TTC549 (cell line): Measurements from ENCODE around the gene GPSM3.
"Not testable (repeated sequence)": the region's sequence is repeated elsewhere in the genome, so short reads cannot be mapped to it uniquely, and the experiment has no call there.

Experiments
- FAIRE-seq: peaks from 2 replicates; lab custom pipeline; 2012; peaks lifted over from hg19 to GRCh38; lab: Jason Lieb, UNC

The GPSM3 gene

DNA sequence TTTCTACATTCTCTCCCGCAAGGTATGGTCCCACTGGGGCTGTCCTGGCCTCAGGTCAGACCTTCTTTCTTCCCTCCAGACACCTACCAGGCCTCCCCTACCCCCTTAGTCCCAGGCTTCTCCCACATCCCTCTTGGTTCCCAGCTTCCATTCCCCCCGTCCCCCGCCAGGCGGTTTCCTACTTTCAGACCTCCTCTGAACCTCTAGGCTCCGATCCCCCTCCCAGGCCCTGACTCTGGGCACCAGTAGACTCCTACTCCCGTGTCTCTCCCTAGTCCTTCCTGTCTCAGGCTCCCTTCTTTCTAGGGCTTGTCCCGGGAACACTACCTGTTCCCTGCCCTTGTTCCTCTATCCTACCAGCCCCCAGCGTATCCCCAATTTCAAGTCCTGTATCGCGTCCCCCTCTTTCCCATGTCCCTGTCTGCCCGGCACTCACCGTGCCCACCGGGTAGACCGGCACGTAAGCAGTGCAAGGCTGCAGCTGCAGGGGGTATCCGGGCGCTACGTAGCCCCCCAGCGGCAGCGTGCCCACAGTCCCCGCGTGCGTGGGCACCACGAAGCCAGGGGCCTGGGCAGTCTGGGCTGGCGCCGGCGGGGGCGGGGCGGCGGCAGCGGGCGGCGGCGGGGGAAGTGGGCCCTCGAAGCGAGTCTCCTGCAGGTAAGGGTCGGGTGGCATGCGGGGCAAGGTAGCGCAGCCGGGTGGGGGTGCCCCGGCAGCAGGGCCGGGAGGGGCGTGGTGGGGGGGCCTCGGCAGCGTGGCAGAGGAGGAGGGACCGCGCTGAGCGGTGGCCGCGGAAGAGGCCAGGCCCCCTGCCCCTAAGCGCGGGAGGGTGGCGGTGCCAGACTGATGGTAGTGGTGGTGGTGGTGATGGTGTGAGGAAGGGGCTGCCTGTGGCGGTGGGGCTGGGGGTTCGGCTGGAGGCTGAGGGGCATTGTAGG lies 42.2 kb downstream of the GPSM3 start:
- no peak for FAIRE-seq

DNA sequence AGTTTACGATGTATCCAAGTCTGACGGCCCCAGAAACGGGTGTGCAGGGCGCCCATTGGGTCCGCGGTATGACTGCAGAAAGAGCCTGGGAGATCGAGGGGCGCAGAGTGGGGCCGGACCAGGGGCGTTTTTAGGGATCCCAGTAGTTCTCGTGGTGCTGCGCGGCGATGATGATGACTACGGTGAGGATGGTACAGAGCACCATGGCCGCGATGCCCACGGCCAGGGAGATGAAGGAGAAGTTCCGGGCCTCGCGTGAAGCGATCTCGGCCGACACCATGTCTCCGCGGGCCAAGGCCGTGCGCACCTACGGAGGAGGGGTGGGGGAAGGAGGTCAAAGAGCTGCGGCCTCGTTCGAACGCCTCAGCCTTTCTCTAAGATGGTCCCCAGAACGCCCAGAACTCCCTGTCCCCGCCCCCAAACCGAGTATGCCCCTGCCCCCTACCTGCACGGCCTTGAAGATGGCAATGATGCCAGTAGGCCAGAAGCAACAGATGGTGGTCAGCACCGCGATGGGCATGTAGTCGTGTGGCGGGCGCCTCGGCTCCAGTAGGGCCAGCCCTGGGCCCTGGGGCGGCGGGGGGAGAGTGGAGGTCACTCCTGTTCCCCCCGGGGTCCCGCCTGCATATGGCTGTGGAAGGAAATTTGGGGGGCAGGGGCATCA lies 43.2 kb downstream of the GPSM3 start:
- no peak for FAIRE-seq

DNA sequence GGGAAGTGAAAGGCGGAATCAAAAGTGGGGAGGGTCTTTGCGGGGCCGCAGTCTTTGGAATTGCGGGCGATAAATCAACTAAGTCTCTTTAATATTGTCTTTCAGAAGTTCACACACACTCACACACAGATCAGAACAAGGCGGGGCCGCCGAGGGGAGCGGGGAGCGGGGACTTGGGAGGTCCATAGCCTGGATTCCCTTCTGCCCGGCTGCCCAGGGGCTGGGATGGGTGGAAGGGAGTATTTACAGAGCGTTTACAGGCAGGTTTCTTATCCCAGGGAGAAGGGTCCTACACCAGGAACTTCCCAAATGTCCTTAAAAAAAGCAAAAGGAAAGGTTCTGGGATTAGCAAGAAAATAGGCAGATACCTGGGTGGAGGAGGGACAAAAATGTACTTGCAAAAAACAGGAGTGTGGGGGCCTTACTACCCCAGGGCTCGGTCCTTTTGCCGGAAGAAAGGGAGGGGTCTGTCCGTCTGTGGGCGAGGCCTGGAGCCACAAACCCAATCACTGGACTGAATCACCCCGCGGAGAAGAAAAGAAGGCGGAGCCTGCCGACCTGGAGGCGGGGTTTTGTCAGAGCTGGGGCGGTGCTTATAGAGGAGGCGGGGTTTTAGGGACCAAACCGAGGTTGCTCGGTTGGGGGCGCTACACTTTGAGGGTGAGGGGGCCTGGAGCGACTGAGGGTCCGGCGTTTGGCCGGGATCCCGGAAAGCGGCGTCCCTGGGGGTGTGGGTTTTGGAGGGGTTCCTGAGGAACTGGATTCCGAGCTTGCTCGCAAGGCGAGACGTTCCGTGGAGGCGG lies 44.0 kb downstream of the GPSM3 start:
- FAIRE-seq, result no peak

DNA sequence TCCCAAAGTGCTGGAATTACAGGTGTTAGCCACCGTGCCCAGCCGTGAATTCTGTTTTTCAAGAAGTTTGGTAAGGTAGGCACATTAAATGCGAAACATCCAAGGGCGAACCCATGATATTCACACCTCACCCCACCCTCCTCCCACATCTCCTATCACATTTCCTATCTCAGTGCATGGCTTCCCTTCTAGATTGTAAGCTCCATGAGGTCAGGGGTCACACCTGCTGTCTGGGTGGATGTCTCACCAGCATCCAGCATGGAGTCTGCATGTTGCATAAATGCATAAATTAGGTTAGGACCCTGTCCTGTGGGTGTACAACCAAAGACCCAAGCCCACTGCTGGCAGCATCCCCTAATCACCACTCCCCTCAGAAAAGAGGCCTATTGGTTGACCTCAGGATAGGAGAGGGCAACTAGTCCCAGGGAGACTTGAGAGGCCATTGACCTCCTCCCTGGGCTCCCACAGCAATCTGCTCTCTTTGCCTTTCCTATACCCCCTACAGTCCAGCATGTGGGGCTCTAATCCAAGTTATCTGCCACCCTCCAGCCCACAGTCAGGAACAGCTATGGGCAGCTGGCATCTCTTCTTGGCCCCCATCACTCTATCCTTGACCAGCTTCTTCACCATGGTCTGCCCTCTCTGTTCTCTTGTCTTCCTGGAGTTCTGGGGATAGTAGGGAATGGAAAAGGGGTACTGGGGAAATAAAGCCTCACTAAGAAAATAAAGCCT lies 44.9 kb downstream of the GPSM3 start:
- no peak for FAIRE-seq

GRCh38 chr6:32146687-32147086 lies 45.8 kb downstream of the GPSM3 start:
- FAIRE-seq, result no peak

GRCh38 chr6:32146287-32146686 lies 46.2 kb downstream of the GPSM3 start:
- FAIRE-seq, result no peak

DNA sequence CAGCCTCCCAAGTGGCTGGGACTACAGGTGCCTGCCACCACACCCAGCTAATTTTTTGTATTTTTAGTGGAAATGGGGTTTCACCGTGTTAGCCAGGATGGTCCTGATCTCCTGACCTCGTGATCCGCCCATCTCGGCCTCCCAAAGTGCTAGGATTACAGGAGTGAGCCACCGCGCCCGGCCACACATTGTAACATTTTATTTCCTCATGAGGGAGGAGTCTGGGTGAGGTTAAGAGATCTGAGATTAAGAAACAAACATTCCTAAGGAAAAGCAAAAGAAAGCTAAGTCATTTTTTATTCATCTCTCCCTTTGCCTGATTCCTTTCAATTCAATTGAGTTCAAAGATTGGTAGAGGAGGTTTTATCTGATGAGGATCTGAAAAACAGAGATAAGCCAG lies 48.2 kb downstream of the GPSM3 start:
- FAIRE-seq, result not testable (repeated sequence)
